Duodenal mucosa (tissue), 2 donors: ENCODE results near the gene IRF8.
"Not testable (repeated sequence)": the region's sequence is repeated elsewhere in the genome, so short reads cannot be mapped to it uniquely, and the experiment has no call there.

Experiments used
- H3K27ac ChIP-seq: one replicate; pipeline ENCODE4 v1.7.0; 2013; ENCODE audit warnings: low read depth, low read length
- H3K27me3 ChIP-seq, 2 donors: one replicate each; pipeline ENCODE4 v1.7.0; 2013; ENCODE audit warnings: low read length in 2 of 2, control low read depth in 1 of 2; ENCODE audit not compliant: insufficient read depth in 2 of 2, control insufficient read depth in 1 of 2
- H3K36me3 ChIP-seq, 2 donors: one replicate each; pipeline ENCODE4 v1.7.0; 2013; ENCODE audit warnings: low read length in 2 of 2, control low read depth in 1 of 2; ENCODE audit not compliant: insufficient read depth in 2 of 2, control insufficient read depth in 1 of 2
- H3K4me1 ChIP-seq, 2 donors: one replicate each; pipeline ENCODE4 v1.7.0; 2013; ENCODE audit warnings: low read length in 2 of 2, control low read depth in 1 of 2; ENCODE audit not compliant: insufficient read depth in 2 of 2, control insufficient read depth in 1 of 2
- H3K4me3 ChIP-seq, 2 donors: one replicate each; pipeline ENCODE4 v1.7.0; 2013; ENCODE audit warnings: low read length in 2 of 2, low read depth in 1 of 2
- H3K9ac ChIP-seq, 2 donors: one replicate each; pipeline ENCODE4 v1.7.0; 2013; ENCODE audit warnings: low read length in 2 of 2, low read depth in 1 of 2
- H3K9me3 ChIP-seq, 2 donors: one replicate each; pipeline ENCODE4 v1.7.0; 2013; ENCODE audit warnings: low read length in 2 of 2, control low read depth in 1 of 2; ENCODE audit not compliant: control insufficient read depth in 1 of 2

Gene IRF8

GRCh38 chr16:85868495-85868894, 30.5 kb upstream of the IRF8 start:
- Histone ChIP-seq H3K4me1 (peaks cover 11 to 12% of the 10 kb centered on the region in 2 donors), H3K4me3 (no peak overlapping the region), H3K9ac (no peak overlapping the region), H3K27me3 (no peaks in the 10 kb centered on the region), H3K36me3 (no peaks in the 10 kb centered on the region), H3K9me3 (no peaks in the 10 kb centered on the region), H3K27ac (no peak overlapping the region)

- no peaks in the 10 kb centered on the region for H3K36me3 ChIP-seq
- H3K9me3 ChIP-seq = no peaks in the 10 kb centered on the region
- H3K4me1 ChIP-seq = peaks cover 11 to 14% of the 10 kb centered on the region in 2 donors
- H3K27me3 ChIP-seq = no peaks in the 10 kb centered on the region
- H3K27ac ChIP-seq = no peak overlapping the region
- no peak overlapping the region for H3K4me3 ChIP-seq
- H3K9ac ChIP-seq = no peak overlapping the region
Observed at GRCh38 chr16:85869206-85869605, 29.8 kb upstream of the IRF8 start.

- peaks cover 11 to 14% of the 10 kb centered on the region in 2 donors for H3K4me1 ChIP-seq
- H3K9me3 ChIP-seq = no peaks in the 10 kb centered on the region
- H3K4me3 ChIP-seq = no peak overlapping the region
- no peak overlapping the region for H3K27ac ChIP-seq
- H3K27me3 ChIP-seq = no peaks in the 10 kb centered on the region
- H3K36me3 ChIP-seq = no peaks in the 10 kb centered on the region
- no peak overlapping the region for H3K9ac ChIP-seq
Observed at GRCh38 chr16:85869785-85870558, 29.0 kb upstream of the IRF8 start.

- Histone ChIP-seq H3K4me3 (no peak overlapping the region), H3K36me3 (no peaks in the 10 kb centered on the region), H3K27me3 (no peaks in the 10 kb centered on the region), H3K9me3 (no peaks in the 10 kb centered on the region), H3K9ac (no peak overlapping the region), H3K4me1 (peaks cover 11 to 14% of the 10 kb centered on the region in 2 donors), H3K27ac (no peak overlapping the region)
Observed at GRCh38 chr16:85871756-85872155, 27.2 kb upstream of the IRF8 start.

- no peaks in the 10 kb centered on the region for H3K9me3 ChIP-seq
- peaks cover 11 to 14% of the 10 kb centered on the region in 2 donors for H3K4me1 ChIP-seq
- no peaks in the 10 kb centered on the region for H3K36me3 ChIP-seq
- H3K4me3 ChIP-seq = no peak overlapping the region
- no peaks in the 10 kb centered on the region for H3K27me3 ChIP-seq
- H3K9ac ChIP-seq = no peak overlapping the region
- H3K27ac ChIP-seq = no peak overlapping the region
Observed at GRCh38 chr16:85872734-85873133, 26.2 kb upstream of the IRF8 start.

GRCh38 chr16:85873153-85873552, 25.8 kb upstream of the IRF8 start:
- Histone ChIP-seq H3K4me1 (peaks cover 11 to 14% of the 10 kb centered on the region in 2 donors), H3K9me3 (no peaks in the 10 kb centered on the region), H3K27ac (no peak overlapping the region), H3K36me3 (no peaks in the 10 kb centered on the region), H3K4me3 (no peak overlapping the region), H3K27me3 (no peaks in the 10 kb centered on the region), H3K9ac (no peak overlapping the region)

- H3K27ac ChIP-seq = not testable (repeated sequence)
Observed at GRCh38 chr16:85874031-85874430, 24.9 kb upstream of the IRF8 start.

GRCh38 chr16:85878407-85878806, 20.6 kb upstream of the IRF8 start:
- peaks cover 0 to 3% of the 10 kb centered on the region in 2 donors for H3K4me1 ChIP-seq
- H3K4me3 ChIP-seq = no peak overlapping the region
- H3K27me3 ChIP-seq = no peaks in the 10 kb centered on the region
- no peak overlapping the region for H3K27ac ChIP-seq
- H3K36me3 ChIP-seq = no peaks in the 10 kb centered on the region
- H3K9me3 ChIP-seq = no peaks in the 10 kb centered on the region
- no peak overlapping the region for H3K9ac ChIP-seq

More at GRCh38 chr16:85874031-85874430, 24.9 kb upstream of the IRF8 start:
- not testable (repeated sequence) for H3K4me3 ChIP-seq, H3K36me3 ChIP-seq, H3K9ac ChIP-seq, H3K9me3 ChIP-seq, H3K27me3 ChIP-seq
- peaks cover 11 to 14% of the 10 kb centered on the region in 2 donors for H3K4me1 ChIP-seq

- no peaks in the 10 kb centered on the region for H3K27me3 ChIP-seq
- no peak overlapping the region for H3K27ac ChIP-seq
- H3K4me3 ChIP-seq = no peak overlapping the region
- H3K36me3 ChIP-seq = no peaks in the 10 kb centered on the region
- no peak overlapping the region for H3K9ac ChIP-seq
- no peaks in the 10 kb centered on the region for H3K4me1 ChIP-seq
- H3K9me3 ChIP-seq = no peaks in the 10 kb centered on the region
Observed at GRCh38 chr16:85878875-85879274, 20.1 kb upstream of the IRF8 start.

- Histone ChIP-seq H3K27me3 (no peaks in the 10 kb centered on the region), H3K4me1 (no peaks in the 10 kb centered on the region), H3K9me3 (no peaks in the 10 kb centered on the region), H3K4me3 (no peak overlapping the region), H3K9ac (no peak overlapping the region), H3K27ac (no peak overlapping the region), H3K36me3 (no peaks in the 10 kb centered on the region)
Observed at GRCh38 chr16:85879549-85879948, 19.4 kb upstream of the IRF8 start.
